Thoracic aorta (tissue), 2 donors: ENCODE measurements around the gene STK35. TPM values are rescaled to one million over a fixed set of nuclear protein-coding genes. Genes with fewer than 3 reads are reported as not detected.

Experiments used
- ATAC-seq: fragments of 150-250 bp; one replicate; pipeline ENCODE4 v1.8.0; 2017; ENCODE audit warnings: low read depth; ENCODE audit not compliant: insufficient number of reproducible peaks, low FRiP score
- DNase-seq: peaks from one replicate; pipeline ENCODE4 v3.0.0-alpha.2; 2020; ENCODE audit warnings: low spot score
- H3K27ac ChIP-seq, 2 donors: fragments of 200-600 bp; sonication (generic); 1 replicate in 1 of 2; 2 replicates in 1 of 2; pipeline ENCODE4 v1.5.1; 2016; ENCODE audit warnings: mild to moderate bottlenecking in 2 of 2, moderate library complexity in 2 of 2
- H3K27me3 ChIP-seq: fragments of 200-600 bp; sonication (generic); replicated peaks from 2 replicates; pipeline ENCODE4 v1.6.0; 2016; ENCODE audit warnings: mild to moderate bottlenecking; ENCODE audit not compliant: insufficient read depth
- H3K36me3 ChIP-seq: fragments of 200-600 bp; sonication (generic); one replicate; pipeline ENCODE4 v1.5.1; 2016
- H3K4me1 ChIP-seq, 2 donors: fragments of 200-600 bp; sonication (generic); 1 replicate in 1 of 2; 2 replicates in 1 of 2; pipeline versions ENCODE4 v1.5.1 to v1.6.0; 2016; ENCODE audit warnings: low read depth in 2 of 2, mild to moderate bottlenecking in 1 of 2; ENCODE audit not compliant: control insufficient read depth in 1 of 2
- H3K4me3 ChIP-seq: fragments of 200-600 bp; sonication (generic); 2 replicates; pipeline ENCODE4 v1.5.1; 2016; ENCODE audit warnings: mild to moderate bottlenecking
- H3K9me3 ChIP-seq: fragments of 200-600 bp; sonication (generic); 2 replicates; pipeline ENCODE4 v1.5.1; 2016
- CTCF ChIP-seq: fragments of 200-600 bp; sonication (generic); IDR thresholded peaks from one replicate; pipeline ENCODE4 v1.5.1; 2019; ENCODE audit warnings: antibody characterized with exemption
- total RNA-seq, 2 donors: library from RNA; depleted of rRNA; stranded (reverse); fragments of >200 nt; gene quantifications; one replicate each; pipeline versions ENCODE4 v1.1.0 to v1.2.3, GENCODE V29; 2016

The STK35 gene
- total RNA-seq, 2 donors from 2014 or later: 25.4 to 31.5 TPM

- Histone ChIP-seq H3K9me3 (no peaks in the 10 kb centered on the region), H3K4me3 (peak overlapping the region; percentile 95), H3K36me3 (no peaks in the 10 kb centered on the region), H3K27me3 (no peaks in the 10 kb centered on the region), H3K4me1 (peaks cover 35 to 58% of the 10 kb centered on the region in 2 donors), H3K27ac (no peak overlapping the region)
- no peak for ATAC-seq
- no peak for DNase-seq
- no peak for TF ChIP-seq CTCF
Measured at GRCh38 chr20:2104236-2104635, 2.6 kb downstream of the STK35 start.

- peaks cover 39 to 68% of the 10 kb centered on the region in 2 donors for H3K4me1 ChIP-seq
- H3K27ac ChIP-seq: no peak overlapping the region
- no peak for TF ChIP-seq CTCF
- ATAC-seq: no peak
- no peaks in the 10 kb centered on the region for H3K36me3 ChIP-seq
- no peaks in the 10 kb centered on the region for H3K27me3 ChIP-seq
- DNase-seq: no peak
- no peak overlapping the region for H3K4me3 ChIP-seq
- H3K9me3 ChIP-seq: no peaks in the 10 kb centered on the region
Measured at GRCh38 chr20:2108498-2108897, 6.9 kb downstream of the STK35 start.

GRCh38 chr20:2108987-2109386 lies 7.4 kb downstream of the STK35 start:
- Histone ChIP-seq H3K4me3 (no peak overlapping the region), H3K36me3 (no peaks in the 10 kb centered on the region), H3K9me3 (no peaks in the 10 kb centered on the region), H3K27ac (no peak overlapping the region), H3K4me1 (peaks cover 34 to 63% of the 10 kb centered on the region in 2 donors), H3K27me3 (no peaks in the 10 kb centered on the region)
- ATAC-seq (no peak), DNase-seq (no peak)
- TF ChIP-seq CTCF: no peak

- Histone ChIP-seq H3K9me3 (no peaks in the 10 kb centered on the region), H3K36me3 (no peaks in the 10 kb centered on the region), H3K27me3 (no peaks in the 10 kb centered on the region), H3K27ac (no peak overlapping the region), H3K4me3 (no peak overlapping the region), H3K4me1 (peaks cover 28 to 58% of the 10 kb centered on the region in 2 donors)
- ATAC-seq (no peak), DNase-seq (no peak)
- TF ChIP-seq CTCF: no peak
Measured at GRCh38 chr20:2109425-2110210, 8.0 kb downstream of the STK35 start.

GRCh38 chr20:2112910-2113309 lies 11.3 kb downstream of the STK35 start:
- Histone ChIP-seq H3K36me3 (peaks cover 11% of the 10 kb centered on the region), H3K27ac (no peak overlapping the region), H3K9me3 (no peaks in the 10 kb centered on the region), H3K4me3 (no peak overlapping the region), H3K27me3 (no peaks in the 10 kb centered on the region), H3K4me1 (peaks cover 19 to 44% of the 10 kb centered on the region in 2 donors)
- no peak for DNase-seq
- TF ChIP-seq CTCF: no peak
- ATAC-seq: no peak
